Suprapubic skin (tissue), 4 donors: Measurements from ENCODE around the gene TSN. TPM values are rescaled to one million over a fixed set of nuclear protein-coding genes. Genes with fewer than 3 reads are reported as not detected.

ENCODE experiments used
- DNase-seq, 2 donors: peaks; one replicate each; pipeline ENCODE4 v3.0.0-alpha.2; 2019; ENCODE audit warnings: low spot score in 2 of 2
- H3K27ac ChIP-seq: fragments of 200-600 bp; sonication (generic); one replicate; pipeline ENCODE4 v1.5.1; 2019
- H3K27me3 ChIP-seq: fragments of 200-600 bp; sonication (generic); one replicate; pipeline ENCODE4 v1.5.1; 2019
- H3K36me3 ChIP-seq: fragments of 200-600 bp; sonication (generic); one replicate; pipeline ENCODE4 v1.5.1; 2019
- H3K4me1 ChIP-seq: fragments of 200-600 bp; sonication (generic); one replicate; pipeline ENCODE4 v1.5.1; 2019
- H3K4me3 ChIP-seq: fragments of 200-600 bp; sonication (generic); one replicate; pipeline ENCODE4 v1.5.1; 2019; ENCODE audit warnings: mild to moderate bottlenecking
- H3K9me3 ChIP-seq: fragments of 200-600 bp; sonication (generic); one replicate; pipeline ENCODE4 v1.5.1; 2019
- EP300 ChIP-seq: sonication (generic); formaldehyde crosslinking; IDR thresholded peaks from one replicate; pipeline ENCODE4 v1.6.1; 2017; ENCODE audit warnings: antibody characterized with exemption
- POLR2A ChIP-seq, 2 donors: fragments of 450-650 bp; IDR thresholded peaks; one replicate each; pipeline ENCODE4 v1.6.1; 2017; ENCODE audit warnings: antibody characterized with exemption in 2 of 2, mild to moderate bottlenecking in 2 of 2, moderate library complexity in 2 of 2
- POLR2AphosphoS5 ChIP-seq, 3 donors: sonication (generic); formaldehyde crosslinking; IDR thresholded peaks; one replicate each; pipeline ENCODE4 v1.6.1; 2017; ENCODE audit warnings: antibody characterized with exemption in 3 of 3
- WGBS: methylation state at CpG from one replicate; pipeline ENCODE4 v1.1.5; 2018; 5-methylcytosine and 5-hydroxymethylcytosine counted together
- total RNA-seq, 4 donors: library from RNA; depleted of rRNA; stranded (reverse); fragments of >200 nt; gene quantifications; one replicate each; pipeline ENCODE4 v1.1.0, GENCODE V29; 2016
- TF ChIP-seq, protein P1 (sequence below), 2 donors: fragments of 200-600 bp in 1 of 2; fragments of 450-650 bp in 1 of 2; sonication (generic) in 1 of 2; IDR thresholded peaks; one replicate each; pipeline ENCODE4 v1.5.1; 2016 to 2019; ENCODE audit warnings: antibody characterized with exemption in 2 of 2, mild to moderate bottlenecking in 1 of 2, moderate library complexity in 1 of 2

Gene TSN
- total RNA-seq, 4 donors from 2014 or later = 24.1 to 45.2 (median 41.6) TPM

- H3K36me3 ChIP-seq = no peaks in the 10 kb centered on the region
- no peak for DNase-seq
- peaks cover 9% of the 10 kb centered on the region for H3K27me3 ChIP-seq
- no peak overlapping the region for H3K4me3 ChIP-seq
- no peaks in the 10 kb centered on the region for H3K4me1 ChIP-seq
- TF ChIP-seq EP300 (no peak), POLR2A (IDR thresholded peaks at IDR 0.05) (no peak), POLR2AphosphoS5 (IDR thresholded peaks at IDR 0.05) (no peak)
- TF ChIP-seq, protein P1, sequence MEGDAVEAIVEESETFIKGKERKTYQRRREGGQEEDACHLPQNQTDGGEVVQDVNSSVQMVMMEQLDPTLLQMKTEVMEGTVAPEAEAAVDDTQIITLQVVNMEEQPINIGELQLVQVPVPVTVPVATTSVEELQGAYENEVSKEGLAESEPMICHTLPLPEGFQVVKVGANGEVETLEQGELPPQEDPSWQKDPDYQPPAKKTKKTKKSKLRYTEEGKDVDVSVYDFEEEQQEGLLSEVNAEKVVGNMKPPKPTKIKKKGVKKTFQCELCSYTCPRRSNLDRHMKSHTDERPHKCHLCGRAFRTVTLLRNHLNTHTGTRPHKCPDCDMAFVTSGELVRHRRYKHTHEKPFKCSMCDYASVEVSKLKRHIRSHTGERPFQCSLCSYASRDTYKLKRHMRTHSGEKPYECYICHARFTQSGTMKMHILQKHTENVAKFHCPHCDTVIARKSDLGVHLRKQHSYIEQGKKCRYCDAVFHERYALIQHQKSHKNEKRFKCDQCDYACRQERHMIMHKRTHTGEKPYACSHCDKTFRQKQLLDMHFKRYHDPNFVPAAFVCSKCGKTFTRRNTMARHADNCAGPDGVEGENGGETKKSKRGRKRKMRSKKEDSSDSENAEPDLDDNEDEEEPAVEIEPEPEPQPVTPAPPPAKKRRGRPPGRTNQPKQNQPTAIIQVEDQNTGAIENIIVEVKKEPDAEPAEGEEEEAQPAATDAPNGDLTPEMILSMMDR (IDR thresholded peaks at IDR 0.05) = no peak
- no peaks in the 10 kb centered on the region for H3K9me3 ChIP-seq
- WGBS = 93% methylated on average over 3 of the region's 3 CpGs
- H3K27ac ChIP-seq = no peak overlapping the region
Measured at GRCh38 chr2:121793816-121794215, 38.4 kb downstream of the TSN start.

DNA sequence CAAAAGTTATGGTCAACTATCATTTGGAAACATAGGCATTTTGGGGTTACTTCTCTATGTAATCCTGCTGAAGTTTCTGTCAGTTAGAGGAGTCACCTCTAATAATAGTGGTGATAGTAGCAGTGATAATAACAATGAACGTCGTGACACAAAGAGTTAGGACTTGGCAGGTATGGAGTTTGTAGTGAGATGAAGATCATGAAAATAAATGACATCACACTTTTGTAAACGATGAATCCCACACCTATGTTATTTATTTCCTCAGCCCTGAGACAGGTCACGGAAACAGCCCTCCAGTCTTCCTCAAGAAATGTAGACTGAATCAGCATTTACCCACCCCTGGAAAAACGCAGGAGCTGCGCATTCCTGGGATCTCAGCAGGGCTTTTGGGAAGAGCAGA is 38.8 kb downstream of the TSN start:
- no peak for TF ChIP-seq POLR2AphosphoS5 (IDR thresholded peaks at IDR 0.05)
- no peak for TF ChIP-seq POLR2A (IDR thresholded peaks at IDR 0.05)
- TF ChIP-seq, protein P1 (IDR thresholded peaks at IDR 0.05) = no peak
- no peak for TF ChIP-seq EP300
- Histone ChIP-seq H3K9me3 (no peaks in the 10 kb centered on the region), H3K4me3 (no peak overlapping the region), H3K27ac (no peak overlapping the region), H3K36me3 (no peaks in the 10 kb centered on the region), H3K4me1 (no peaks in the 10 kb centered on the region), H3K27me3 (peaks cover 8% of the 10 kb centered on the region)
- 81% methylated on average over 6 of the region's 6 CpGs for WGBS
- no peak for DNase-seq

DNA sequence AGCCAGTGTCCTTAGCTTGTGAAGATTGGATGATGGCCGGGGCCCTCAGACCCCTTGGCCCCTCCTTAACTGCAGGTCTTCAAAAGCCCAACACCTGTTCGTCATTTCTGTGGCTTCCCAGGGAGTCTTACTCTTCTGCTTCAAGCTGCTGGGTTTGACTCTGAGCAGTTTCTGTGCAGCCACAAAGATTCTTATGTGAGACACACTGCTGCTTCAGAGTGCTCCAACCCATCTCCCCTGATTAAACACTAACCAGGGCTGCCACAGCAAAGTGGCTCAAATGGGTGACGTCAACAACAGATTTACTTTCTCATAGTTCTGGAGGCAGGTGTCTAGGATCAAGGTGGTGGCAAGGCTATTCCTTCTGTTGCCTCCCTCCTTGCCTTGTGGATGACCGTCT is 40.8 kb downstream of the TSN start:
- Histone ChIP-seq H3K9me3 (peaks cover 1% of the 10 kb centered on the region), H3K36me3 (no peaks in the 10 kb centered on the region), H3K4me1 (no peaks in the 10 kb centered on the region), H3K27me3 (no peaks in the 10 kb centered on the region), H3K27ac (no peak overlapping the region), H3K4me3 (no peak overlapping the region)
- TF ChIP-seq EP300 = no peak
- no peak for TF ChIP-seq POLR2A (IDR thresholded peaks at IDR 0.05)
- TF ChIP-seq POLR2AphosphoS5 (IDR thresholded peaks at IDR 0.05) = no peak
- TF ChIP-seq, protein P1 (IDR thresholded peaks at IDR 0.05) = no peak
- 84% methylated on average over 4 of the region's 4 CpGs for WGBS
- no peak for DNase-seq

DNA sequence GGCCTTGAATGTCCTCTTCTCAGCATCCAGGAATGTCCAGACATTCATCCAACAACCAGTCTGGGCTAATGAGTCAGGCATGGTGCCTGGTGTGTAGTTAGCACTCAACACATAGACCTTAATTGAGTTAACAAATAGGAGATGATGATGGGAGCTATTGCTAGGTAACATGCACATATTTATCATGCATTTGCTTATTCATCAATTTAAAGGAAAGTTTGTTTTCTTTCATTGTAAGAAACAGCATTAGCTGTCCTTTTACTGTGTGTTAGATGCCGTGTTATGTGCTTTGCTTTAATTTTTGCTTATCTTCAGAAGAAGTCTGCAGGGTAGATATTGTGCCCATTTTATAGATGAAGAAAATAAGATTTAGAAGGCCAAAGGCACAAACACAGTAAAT is 43.2 kb downstream of the TSN start:
- no peaks in the 10 kb centered on the region for H3K36me3 ChIP-seq
- H3K9me3 ChIP-seq = peaks cover 3% of the 10 kb centered on the region
- H3K4me3 ChIP-seq = no peak overlapping the region
- no peaks in the 10 kb centered on the region for H3K27me3 ChIP-seq
- WGBS = 89% methylated on average over 1 of the region's 1 CpG
- TF ChIP-seq, protein P1 (IDR thresholded peaks at IDR 0.05) = no peak
- no peak for TF ChIP-seq POLR2AphosphoS5 (IDR thresholded peaks at IDR 0.05)
- TF ChIP-seq EP300 = no peak
- TF ChIP-seq POLR2A (IDR thresholded peaks at IDR 0.05) = no peak
- DNase-seq = no peak
- no peak overlapping the region for H3K27ac ChIP-seq
- no peaks in the 10 kb centered on the region for H3K4me1 ChIP-seq

- Histone ChIP-seq H3K36me3 (no peaks in the 10 kb centered on the region), H3K4me1 (no peaks in the 10 kb centered on the region), H3K9me3 (peaks cover 3% of the 10 kb centered on the region), H3K27me3 (peaks cover 3% of the 10 kb centered on the region), H3K27ac (no peak overlapping the region), H3K4me3 (no peak overlapping the region)
- TF ChIP-seq, protein P1 (IDR thresholded peaks at IDR 0.05) = no peak
- TF ChIP-seq POLR2AphosphoS5 (IDR thresholded peaks at IDR 0.05) = no peak
- no peak for TF ChIP-seq POLR2A (IDR thresholded peaks at IDR 0.05)
- no peak for TF ChIP-seq EP300
- DNase-seq = no peak
- WGBS = 80% methylated on average over 2 of the region's 2 CpGs
Measured at GRCh38 chr2:121801916-121802315, 46.5 kb downstream of the TSN start.
